ENCODE results near the gene FSTL5.
A peak's percentile ranks its signal among the peaks of the same experiment; 100 is the strongest.
"Not testable (repeated sequence)": the region's sequence is repeated elsewhere in the genome, so short reads cannot be mapped to it uniquely, and the experiment has no call there.

FSTL5 gene

DNA sequence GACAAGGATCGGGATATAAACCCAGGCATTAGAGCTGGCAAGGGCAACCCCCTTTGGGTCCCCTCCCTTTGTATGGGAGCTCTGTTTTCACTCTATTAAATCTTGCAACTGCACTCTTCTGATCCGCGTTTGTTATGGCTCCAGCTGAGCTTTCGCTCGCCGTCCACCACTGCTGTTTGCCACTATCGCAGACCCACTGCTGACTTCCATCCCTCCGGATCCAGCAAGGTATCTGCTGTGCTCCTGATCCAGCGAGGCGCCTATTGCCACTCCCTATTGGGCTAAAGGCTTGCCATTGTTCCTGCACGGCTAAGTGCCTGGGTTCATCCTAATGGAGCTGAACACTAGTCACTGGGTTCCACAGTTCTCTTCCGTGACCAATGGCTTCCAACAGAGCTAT, 59.9 kb downstream of the FSTL5 start:
- DNase-seq (ENCODE audit: low read depth, low spot score): not testable (repeated sequence)

DNA sequence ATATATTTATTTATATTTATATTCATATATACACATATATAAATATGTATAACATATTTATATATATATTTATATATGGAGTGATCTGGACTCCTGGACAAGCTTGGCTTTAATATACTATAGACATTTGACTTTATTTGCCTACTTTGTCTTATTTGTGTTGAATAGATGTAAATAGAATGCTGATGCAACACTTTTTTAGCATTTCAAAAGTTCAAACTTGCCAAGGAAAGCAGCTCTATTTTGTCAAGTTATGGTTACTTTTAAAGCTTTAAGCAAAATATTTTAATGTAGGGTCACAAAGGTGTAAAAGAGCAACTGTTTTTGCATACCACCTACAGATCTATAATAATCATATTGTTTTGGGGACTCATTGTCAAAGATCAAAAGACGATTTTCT, 61.1 kb downstream of the FSTL5 start:
- DNase-seq (ENCODE audit: low read depth, low spot score): no peak

DNA sequence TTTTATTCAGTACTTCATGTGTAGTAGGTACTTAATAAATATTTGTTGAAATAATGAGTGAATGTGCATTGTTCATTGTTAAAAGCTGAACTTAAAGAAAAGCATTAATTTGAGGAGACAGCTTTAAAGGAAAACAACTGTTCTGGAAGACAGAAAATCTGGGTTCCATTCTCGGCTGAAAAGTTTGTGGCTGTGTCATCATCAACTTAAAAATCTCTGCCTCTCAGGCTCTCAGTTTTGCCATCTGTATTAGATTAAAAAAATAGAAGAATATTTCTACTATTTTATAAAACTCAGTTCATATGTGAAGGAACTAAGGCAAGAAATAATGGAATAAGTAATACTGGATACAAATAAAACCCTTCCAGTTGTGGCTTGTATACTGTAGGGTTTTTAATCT, 62.5 kb downstream of the FSTL5 start:
- DNase-seq (ENCODE audit: low read depth, low spot score): no peak

DNA sequence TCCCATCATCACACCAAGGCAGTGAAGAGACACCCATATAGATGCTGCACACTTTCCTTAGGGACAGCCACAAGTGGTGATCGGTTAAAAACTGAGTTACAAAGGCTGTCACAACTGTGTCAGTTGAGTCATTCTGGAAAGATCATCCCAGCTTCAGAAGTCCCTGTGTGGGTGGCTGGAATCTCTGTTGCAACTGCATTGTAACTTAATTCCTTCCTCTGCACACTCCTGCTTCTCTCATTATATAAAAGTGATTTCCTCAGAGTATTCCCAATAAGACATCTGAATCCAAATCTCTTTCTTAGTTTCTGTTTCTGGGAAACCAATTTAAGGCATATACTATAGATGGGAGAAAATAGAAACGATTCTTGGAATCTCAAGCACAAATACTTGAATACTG, 88.1 kb downstream of the FSTL5 start:
- no peak for DNase-seq (ENCODE audit: low read depth, low spot score)

DNA sequence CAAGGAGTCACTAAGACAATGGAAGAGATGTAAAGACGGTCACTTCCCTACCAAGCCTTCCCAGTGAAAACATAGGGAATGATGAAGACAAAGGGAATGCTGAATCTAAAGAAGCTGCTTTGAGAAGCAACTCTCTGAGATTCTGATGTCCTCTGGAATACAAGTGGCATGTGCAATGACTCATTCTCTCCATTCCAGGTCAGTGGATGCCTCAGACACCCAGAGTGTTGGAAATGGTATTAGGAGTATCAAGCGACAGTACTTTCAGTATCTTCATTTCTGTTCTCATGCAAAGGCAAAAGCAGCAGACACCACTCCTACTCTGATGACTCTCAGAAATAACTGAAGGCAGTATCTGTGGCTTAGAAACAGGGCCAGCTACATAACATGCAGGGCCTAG, 102.6 kb downstream of the FSTL5 start:
- DNase-seq (ENCODE audit: low read depth, low spot score): peak; percentile 0

DNA sequence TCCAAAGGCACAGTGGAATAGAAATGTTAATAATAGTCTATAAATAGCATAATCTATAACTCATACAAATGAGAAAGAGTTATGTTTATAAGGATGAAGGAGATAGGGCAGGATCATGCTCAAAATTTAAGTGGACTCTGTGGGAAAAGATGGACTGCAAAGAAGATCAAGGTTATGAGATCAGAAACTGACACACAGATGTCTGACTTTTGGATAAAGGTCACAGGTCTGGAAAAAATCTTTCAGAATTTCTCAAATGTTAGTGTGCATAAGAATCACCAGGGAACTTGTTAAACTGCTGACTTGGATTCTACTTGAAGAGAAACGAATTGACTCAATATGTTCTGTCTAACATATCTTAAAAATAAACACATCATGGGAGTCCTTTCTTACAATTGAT, 104.1 kb downstream of the FSTL5 start:
- no peak for DNase-seq (ENCODE audit: low read depth, low spot score)

DNA sequence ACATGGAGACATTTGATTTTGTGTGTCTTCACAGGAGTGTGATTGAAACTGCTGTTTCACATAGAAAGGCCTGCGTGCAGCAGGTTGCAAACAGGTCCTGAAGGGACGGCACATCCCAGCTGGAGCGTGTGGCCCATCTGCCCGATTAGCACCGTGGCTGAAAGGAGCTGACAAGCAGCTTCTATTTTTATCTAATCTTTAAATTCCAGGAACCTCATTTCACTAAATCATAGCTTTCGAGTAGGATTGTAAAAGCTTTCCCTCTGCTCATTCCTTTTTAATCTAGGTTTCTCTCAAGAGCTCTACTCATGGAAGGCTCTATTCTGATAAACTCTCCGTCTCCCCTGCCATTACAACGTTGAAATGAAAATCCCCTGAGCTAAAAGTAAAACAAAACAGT, 106.8 kb downstream of the FSTL5 start:
- peak; percentile 0 for DNase-seq (ENCODE audit: low read depth, low spot score)

DNA sequence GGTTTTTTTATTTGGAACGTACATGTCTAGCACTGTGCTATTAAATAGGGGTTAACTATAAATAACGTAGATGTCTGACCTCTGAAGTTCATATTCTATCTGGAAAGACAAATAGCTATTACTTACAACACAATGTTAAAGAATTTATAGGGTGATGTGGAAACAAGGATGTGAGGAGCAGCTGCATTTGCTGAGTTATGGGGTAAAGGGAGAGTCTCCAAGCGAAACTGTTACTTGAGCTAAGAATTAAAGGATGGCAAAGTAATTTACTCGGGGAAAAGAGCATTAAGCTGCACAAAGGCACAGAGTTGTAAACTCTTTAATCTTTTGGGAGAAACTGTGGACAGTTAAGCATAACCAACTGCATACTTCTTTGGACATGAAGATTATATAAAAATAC, 117.7 kb downstream of the FSTL5 start:
- DNase-seq (ENCODE audit: low read depth, low spot score): no peak

DNA sequence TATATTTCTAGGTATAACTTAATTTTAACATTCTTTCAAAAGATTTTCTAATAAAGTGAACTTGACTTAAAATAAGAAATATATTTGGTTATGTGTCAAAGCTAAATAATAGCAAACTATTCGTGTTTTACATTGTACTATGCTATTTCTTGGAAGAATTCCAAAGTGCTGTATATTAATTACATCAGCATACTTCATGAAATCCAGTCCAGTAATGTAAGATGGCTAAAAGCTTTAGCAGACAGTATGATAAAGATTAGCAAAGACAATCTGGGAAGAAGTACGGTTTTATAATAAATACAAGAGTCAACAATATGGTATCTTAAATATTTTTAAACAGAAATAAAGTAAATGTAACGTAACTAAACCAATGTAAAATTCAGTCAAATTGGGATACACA, 125.7 kb downstream of the FSTL5 start:
- DNase-seq (ENCODE audit: low read depth, low spot score): no peak

DNA sequence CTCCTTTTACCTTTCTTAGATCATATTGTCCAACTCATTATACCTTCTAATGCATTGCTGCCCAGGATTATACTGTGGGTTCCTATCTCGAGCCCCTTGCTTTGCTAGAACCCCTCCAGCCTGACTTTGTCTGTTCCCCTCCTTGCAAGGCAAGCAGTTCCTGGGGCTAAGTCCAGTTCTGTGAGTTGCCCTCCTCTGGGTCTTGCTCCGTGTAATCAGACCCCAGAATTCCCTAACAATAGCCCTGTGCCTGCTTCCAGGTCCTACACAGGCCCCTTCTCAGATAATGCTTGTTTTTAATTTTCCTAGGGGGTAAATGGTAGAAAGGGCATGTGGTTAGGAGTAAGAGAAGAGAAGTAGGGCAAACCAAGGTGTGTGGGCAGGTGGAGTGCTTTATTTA, 145.9 kb downstream of the FSTL5 start:
- no peak for DNase-seq (ENCODE audit: low read depth, low spot score)

DNA sequence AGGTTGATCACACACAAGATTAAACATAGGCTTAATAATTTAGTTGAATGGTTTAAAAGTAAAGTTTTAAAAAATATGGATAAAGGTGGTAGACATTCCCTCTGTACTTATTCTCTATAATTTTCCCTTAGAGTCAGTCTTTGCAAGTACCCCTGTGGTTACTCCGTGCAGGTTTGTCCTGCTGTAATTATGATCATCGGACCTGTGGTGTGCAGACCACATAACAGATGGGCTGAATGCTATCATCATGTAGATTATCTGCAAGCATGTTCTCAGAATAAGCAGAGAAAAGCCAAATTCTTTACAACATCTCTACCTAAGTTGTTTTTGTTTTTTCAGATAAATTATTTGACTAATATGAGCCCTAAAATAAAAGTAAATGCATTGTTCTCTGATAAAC, 146.8 kb downstream of the FSTL5 start:
- DNase-seq (ENCODE audit: low read depth, low spot score): no peak

DNA sequence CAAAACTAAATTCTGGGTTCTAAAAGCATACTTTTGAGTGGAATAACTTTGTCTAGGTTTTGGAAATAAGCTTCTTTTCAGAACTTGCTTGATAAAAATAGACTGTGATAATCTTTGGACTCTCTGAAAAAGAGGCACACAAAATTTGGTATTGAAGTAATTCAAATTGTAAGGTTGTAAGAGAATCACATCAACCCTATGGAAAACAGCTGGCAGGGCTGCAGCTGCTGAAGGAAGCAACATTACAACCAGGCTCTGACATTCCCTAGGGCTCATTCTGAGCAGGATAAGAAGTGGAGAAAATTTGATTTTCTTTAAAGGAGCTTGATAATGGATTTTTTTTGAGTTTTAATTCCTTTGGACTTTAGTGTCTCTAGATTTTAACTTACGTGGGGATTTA, 147.6 kb downstream of the FSTL5 start:
- DNase-seq (ENCODE audit: low read depth, low spot score): no peak

DNA sequence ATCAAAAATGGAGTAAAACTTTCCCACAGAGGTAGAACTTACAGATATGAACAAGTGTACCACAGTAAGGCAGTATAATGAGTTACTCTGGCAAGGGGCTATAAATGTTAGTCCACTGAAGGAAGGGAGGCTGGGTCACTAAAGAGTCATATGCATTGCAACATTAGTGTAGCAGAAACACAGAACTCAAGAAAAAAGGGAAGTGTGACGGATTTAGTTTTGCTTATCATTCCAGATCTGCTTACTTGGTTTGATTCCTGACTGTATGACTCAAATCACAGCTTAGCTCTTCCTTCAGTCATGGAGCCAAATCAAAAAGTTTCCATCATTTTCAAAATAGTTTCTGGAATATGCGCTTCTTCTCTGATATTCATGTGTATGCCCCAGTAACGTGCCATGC, 148.7 kb downstream of the FSTL5 start:
- DNase-seq (ENCODE audit: low read depth, low spot score): no peak

DNA sequence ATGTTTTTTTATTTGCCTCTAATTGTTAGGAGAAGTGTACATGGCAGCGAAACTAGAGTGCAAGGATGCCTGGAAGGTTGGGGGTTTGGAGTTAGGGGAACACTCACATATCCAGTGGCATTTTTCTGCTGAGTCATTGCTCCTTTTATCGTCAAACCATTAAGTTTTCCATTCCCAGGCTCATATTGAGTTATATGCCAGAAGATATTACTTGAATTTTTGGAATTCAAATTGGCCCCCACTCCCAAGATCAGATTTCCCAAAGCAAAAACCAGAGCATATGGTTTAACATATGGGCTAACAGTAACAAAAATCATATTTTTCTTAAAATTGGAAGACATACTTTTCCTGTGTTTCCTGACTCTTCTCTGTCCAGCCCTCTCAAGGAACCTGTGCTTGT, 152.7 kb downstream of the FSTL5 start:
- DNase-seq (ENCODE audit: low read depth, low spot score): no peak

DNA sequence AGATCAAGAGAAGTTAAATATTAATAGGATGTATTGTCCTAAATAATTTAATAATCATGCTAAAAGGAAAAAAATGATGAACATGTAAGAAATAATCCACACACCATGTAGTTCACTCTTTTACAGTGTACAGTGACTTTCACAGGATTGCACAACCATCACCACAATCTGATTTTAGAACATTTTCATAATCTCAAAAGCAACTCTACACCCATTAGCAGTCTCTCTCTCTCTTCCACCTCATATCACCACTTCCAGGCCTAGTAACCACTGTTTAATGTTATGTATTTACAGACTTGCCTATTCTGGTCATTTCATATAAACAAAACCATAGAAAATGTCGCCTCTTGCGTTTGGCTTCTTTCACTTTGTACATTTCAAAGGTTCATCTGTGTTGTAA, 153.4 kb downstream of the FSTL5 start:
- DNase-seq (ENCODE audit: low read depth, low spot score): no peak

DNA sequence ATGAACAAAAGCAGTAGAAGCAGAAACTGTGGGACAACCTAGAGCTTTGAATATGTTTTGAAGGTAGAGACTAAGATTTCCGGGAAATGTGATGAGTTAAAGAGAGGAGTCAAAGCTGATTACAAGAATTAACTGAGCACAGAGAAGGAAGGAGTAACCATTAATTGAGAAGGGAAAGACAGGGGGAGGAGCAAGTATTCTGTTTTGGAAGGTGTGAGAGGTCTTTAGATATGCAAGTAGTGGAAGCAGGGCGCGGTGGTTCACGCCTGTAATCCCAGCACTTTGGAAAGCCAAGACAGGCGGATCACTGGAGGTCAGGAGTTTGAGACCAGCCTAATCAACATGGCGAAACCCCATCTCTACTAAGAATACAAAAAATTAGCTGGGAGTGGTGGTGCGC, 171.5 kb downstream of the FSTL5 start:
- no peak for DNase-seq (ENCODE audit: low read depth, low spot score)

DNA sequence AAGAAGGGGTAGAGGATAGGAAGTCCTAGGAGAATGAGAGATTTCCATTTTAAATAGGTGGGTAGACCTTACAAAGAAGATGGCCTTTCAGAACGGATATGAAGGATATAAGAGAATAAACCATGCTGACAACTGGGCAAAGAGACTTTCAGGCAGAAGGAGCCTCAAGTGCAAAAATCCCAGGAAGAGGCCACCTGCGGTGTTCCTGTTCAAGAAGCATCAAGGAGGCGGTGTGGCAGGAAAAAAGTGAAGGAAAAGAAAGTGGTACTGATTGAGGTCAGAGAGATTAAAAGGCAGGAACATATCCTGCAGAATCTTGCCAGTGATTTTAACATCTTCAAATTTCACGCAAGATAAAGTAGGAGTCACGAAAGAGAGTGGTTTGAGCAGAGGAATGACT, 172.0 kb downstream of the FSTL5 start:
- no peak for DNase-seq (ENCODE audit: low read depth, low spot score)

DNA sequence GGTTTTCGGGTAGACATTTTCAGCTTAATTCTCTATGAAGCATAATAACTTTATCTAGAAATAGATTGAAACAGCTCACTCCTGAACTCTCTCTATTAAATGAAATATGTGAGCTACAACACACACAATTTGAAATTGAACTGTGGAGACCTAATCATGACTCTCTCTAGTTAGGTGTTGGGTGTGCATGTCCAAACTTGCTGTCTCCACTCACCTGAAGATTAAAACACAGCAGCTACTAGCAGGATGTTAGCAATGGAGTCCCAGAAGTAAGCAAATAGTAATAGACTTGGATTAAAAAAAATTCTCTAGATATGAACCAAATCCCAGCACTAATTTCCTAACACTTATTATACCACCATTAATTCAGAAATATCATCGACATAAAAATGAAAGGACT, 173.1 kb downstream of the FSTL5 start:
- no peak for DNase-seq (ENCODE audit: low read depth, low spot score)

DNA sequence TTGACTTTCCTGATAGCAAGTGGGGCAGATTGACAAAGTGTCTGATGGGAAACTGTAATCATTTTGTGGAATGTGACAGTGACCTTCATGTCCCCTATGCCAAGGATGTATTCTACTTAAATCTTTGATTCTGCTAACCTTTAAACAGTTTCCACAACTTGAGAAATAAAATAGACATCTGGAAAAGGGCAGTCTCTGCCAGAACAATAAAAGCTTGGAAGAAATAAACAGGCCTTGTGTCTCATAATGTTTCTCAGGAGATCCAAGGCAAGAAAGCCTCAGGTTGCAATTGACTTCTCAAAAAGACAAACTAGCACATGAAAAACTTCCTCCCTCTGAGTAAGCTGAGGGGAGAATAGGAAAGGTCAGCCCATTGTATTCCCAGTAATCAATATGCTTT, 174.9 kb downstream of the FSTL5 start:
- DNase-seq (ENCODE audit: low read depth, low spot score): no peak

DNA sequence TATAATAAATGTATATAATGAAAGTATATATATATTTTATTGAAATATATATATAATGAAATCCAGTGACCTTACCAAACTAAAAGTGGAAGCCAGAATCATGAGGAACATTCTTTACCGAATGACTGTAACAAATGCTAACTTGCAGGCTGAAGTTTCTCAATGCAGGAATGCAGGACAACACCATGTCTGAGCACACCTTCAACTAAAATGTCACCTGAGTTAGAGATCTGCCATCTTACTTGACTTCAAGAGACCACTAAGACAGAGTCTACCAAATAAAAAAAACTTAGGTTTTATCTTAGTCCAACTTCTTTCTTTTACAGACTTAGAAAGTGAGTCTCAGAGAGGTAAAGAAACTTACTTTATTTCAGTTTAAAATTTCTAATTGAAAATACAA, 176.2 kb downstream of the FSTL5 start:
- no peak for DNase-seq (ENCODE audit: low read depth, low spot score)

DNA sequence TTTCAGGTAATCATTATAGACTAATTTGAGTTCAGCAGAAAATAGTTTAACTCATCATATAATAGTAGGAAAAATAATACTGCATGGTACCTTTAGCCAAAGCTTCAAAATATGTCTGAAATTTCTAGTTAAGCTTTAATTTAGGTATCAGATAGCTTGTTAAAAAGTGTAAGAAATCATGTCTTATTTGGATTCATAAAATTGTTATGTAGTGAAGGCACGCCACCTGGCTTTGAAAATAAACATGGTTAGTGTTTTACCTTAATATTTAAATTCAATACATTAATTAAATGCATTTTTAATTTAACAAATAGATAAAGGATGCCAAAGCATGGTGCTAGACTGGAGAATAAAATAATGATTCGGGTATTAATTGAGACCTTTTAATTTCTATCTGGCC, 211.4 kb downstream of the FSTL5 start:
- DNase-seq (ENCODE audit: low read depth, low spot score): no peak

DNA sequence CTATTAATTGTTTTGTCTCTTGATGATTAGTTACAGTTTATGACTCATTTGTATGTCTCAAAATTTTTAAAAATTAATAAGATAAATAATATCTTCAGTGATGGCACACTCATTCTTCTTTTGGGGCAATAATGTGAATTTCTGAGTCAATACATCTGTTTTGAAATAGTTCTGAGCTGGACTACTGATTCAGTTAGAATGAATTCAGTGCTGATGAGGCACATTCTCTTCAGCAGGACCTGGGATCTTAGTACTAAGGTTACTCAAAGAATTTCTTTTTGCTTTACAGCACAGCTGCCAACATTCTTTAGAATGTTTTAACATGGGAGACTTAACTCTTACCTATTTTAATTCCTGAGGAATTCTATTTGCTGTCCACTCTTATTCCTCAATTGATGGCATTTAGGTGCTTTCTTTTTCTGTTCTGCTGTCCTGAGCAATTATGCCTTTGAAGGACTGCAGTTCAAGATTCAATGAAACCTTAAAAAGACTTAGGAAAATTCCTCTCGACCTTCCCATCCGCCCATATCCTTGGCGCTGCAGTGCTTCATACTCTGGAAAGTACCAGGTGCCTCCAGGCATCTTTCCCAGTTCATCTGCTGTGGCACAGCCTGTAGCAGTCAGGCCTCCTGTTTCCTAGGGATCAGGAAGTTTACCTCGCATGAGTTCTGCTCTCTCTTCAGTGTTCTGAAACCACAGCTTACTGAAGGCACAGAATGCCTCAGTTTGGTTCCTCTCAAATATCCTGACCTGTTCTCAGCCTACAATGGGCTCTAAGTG, 213.7 kb downstream of the FSTL5 start:
- no peak for DNase-seq (ENCODE audit: low read depth, low spot score)

DNA sequence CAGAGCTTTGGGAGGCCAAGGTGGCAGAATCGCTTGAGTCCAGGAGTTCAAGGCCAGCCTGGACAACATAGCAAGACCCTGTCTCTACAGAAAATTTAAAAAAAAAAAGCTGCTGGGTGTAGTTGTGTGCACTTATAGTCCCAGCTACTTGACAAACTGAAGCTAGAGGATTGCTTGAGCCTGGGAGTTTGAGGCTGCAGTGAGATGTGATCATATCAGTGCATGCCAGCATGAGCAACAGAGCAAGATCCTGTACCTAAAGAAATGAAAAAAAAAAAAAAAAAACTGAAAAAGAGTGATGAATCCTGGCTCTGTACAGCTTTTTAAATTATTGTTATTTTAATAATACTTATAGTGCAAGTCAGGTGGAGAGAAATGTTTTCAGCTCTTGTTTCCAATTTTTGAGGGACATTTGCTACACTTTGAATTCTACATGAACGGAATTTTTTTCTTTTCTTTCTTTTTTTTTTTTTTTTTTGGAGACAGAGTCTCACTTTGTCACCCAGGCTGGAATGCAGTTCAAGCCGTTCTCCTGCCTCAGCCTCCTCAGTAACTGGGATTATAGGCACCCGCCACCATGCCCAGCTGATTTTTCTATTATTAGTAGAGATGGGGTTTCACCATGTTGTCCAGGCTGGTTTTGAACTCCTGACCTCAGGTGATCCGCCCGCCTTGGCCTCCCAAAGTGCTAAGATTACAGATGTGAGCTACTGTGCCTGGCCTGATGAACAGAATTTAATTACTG, 215.6 kb downstream of the FSTL5 start:
- DNase-seq (ENCODE audit: low read depth, low spot score): no peak
